Stimulated activated CD8-positive, alpha-beta memory T cell treated with anti-CD3 and anti-CD28 coated beads, Interleukin-4, amount 100 ng/mL, for 24 hours (primary cell): ENCODE data around the gene IPO13.

Experiments used
- DNase-seq: peaks from one replicate; pipeline ENCODE4 v3.0.0-alpha.2; 2020; ENCODE audit warnings: low read depth

The IPO13 gene

GRCh38 chr1:43991200-43991475 is 44.4 kb downstream of the IPO13 start:
- DNase-seq: no peak

DNA sequence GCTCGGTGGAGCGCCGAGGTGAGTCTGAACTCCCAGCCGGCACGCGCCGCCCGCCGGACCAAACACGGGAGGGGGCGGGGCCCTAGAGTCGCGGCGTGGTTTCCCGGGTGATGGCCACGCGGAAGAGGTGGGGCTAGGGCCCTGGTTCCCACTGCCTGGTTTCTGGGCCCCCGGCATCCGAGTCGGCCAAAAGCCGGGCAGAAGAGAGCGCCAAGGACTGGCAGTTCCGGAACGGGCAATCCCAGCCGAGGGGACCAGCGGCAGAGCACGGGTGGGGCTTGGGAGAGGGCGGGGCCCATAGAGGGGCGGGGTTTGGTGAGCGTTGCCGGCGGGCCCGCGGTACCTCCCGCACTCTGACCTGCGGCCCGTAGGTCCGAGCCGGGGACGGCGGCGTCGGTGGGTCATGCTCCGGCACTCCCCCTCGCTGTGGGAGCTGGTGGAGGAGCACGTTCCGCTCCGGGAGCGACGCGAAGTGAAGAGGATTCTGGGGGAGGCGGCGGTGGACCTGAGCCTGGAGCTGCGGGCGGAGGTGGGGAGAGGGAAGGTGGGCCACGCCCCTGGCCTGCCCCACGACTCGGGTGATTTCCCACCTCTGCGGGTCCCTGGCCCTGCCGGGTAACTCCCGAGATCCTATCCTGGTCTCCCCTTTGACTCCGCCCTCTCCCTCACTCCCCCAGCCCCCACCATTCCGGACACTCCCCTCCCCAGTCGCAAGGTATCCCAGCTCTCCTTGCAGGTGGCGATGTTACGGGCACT is 44.9 kb downstream of the IPO13 start, which contains the start of gene CCDC24:
Gene CCDC24, plus strand, starts transcription at position 124 of the 756 bp plus-strand sequence. Its CDS starts 280 bp downstream, at position 404.
- DNase-seq: peak; percentile 72

DNA sequence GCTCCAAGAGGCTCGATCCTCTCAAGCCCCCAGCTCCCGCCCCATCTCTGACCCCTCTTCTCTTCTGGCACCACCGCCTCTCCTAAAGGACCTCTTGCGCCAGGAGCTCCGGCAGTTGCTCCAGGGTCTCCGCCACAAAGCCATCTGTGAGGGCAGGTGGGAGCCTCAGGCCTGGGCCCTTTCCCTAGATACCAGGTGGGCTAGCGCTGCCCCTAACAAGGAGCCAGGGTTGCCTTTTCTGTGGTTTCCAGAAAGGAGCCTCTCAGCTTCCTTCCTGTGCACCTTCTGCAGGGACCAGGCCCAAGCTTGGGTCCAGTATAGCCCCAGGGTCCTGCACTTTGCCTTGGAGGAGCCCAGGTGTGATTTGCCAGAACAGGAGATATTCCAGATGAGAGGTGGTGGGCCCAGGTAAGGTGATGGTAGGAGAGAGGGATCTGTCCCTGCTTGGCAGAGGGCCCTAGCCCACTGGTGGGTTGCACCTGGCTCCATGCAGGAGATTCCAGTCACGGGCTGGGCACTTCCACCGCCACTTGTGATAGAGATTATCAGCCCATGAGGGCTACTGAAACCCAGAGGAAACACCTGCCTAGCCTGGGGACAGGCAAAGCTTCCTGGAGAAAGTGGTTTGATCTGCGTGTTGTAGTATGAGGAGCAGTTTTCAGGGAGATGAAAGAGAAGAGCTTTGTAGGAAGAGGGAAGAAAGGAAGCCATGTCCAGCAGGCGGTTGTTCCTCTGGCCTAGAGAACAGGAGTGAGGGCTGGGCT is 45.7 kb downstream of the IPO13 start:
- DNase-seq: no peak

GRCh38 chr1:43993206-43993914 is 46.6 kb downstream of the IPO13 start:
- DNase-seq: no peak

DNA sequence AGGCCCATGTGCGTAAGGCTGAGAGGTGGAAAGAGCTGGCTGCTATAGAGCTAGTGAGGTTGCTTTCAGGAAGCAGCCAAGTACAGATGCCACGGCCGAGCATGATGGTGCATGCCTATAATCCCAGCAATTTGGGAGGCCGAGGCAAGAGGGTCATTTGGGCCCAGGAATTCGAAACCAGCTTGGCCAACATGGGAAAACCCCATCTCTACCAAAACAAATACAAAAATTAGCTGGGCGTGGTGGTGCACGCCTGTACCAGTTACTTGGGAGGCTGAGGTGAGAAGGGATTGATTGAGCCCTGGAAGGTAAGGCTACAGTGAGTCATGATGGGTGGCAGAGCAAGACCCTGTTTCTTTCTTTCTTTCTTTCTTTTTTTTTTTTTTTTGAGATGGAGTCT is 47.3 kb downstream of the IPO13 start:
- DNase-seq: no peak

- DNase-seq: no peak
Observed at GRCh38 chr1:43994794-43995790, 48.3 kb downstream of the IPO13 start.

DNA sequence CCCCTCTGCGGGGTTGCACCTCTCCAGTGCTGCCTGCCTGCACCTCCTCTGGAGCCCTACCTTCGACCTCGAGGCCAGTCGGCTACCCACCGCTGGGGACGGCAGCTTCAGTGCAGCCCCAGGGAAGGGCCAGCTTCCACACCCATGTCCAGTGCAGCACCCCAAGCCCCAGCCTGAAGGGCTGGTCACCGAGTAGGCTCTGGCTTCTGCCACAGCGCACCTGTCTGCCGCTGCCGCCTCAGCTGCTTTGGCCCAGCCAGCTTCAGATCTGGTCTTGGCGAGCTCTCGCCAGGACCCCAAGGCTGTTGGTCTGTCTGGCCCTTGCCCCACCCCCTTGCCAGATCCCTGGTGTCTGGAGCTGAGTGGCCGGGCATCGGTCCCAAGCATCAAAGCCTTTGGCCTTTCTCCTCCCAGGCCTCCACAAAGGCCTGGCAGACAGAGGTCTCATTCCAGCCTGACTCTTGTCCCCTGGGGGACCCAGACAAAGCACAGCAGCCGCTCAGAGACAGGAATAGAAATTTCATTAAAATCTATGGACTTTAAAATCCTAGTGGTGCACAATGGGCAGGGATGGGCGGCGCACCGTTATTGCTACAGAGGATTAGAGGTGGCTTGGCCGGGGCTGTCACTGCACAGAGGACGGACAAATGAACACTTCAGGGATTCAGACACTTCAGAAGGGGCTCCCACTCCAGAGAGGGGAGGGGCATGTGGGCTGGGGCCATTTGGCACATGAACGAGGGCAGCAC is 49.4 kb downstream of the IPO13 start:
- DNase-seq: no peak

GRCh38 chr1:43996733-43997115 is 50.0 kb downstream of the IPO13 start:
- no peak for DNase-seq

DNA sequence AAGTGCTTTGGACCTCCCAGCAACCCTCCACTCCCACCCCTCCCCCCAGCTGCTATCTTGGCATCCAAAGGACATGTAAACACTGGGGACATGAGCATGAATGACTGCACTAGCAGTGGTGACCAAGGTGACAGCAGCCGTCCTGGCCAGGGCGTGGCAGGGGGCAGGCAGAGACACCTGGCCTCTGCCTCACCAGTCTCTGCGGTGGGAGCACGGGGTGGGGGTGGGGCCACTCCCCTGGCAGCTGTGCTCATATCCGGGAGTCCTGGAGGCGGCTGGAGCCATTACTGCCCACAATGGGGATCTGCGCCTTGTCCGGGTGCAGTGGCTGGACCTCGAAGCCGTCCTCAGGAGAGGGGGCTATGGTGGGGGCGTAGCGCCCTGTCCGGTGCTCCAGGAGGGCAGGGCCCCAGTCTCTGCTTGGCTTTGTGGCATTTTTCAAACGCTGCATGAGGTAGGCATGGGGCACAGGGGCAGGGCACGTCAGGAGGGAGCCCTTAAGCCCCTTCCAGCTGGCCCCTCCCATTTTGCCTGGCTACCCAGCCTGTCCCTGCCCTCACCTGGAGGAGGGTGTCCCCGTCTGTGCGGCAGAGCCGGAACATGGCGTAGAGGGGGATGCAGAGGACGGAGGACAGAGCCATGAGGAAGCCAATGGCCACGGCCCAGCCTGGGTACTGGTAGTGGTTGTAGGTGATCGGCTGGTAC is 50.7 kb downstream of the IPO13 start:
- no peak for DNase-seq

DNA sequence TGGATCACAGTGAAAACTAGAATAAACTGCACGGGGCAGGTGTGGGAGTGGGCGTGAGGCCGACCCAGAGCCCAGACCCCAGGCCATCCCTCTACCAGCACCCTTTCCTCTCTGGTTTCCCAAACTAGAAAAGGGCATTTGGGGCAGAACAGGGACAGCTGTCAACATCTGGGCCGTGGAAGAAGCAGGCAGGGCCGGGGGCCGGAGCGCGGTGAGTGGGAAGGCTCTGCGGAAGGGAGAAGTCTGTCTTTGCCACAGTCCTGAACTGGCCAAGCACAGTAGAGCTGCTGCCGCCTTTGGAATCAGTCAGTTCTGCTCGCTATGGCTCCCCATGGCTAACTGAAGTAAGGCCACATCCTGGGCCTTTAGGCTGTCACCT is 51.2 kb downstream of the IPO13 start:
- no peak for DNase-seq

GRCh38 chr1:43999455-43999854 is 52.7 kb downstream of the IPO13 start:
- no peak for DNase-seq

GRCh38 chr1:44000122-44000665 is 53.4 kb downstream of the IPO13 start:
- no peak for DNase-seq

DNA sequence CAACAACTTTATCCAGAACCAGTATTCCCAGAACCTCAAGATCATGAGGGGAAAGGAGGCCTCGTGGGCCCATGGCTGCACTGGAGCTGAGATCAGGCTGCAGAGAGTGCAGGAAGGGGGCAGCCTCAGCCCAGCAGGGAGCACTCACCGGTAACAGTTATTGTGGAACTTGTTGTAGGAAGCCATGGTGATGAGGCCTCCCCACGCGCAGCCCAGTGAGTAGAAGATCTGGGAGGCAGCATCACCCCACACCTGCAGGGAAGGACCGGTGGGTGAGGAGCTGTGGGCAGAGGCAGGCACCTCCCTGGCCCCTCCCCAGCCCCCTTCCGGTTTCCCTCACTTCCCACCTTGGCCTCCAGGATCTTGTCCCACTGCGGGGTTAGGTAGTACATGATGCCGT is 55.4 kb downstream of the IPO13 start:
- DNase-seq: no peak

DNA sequence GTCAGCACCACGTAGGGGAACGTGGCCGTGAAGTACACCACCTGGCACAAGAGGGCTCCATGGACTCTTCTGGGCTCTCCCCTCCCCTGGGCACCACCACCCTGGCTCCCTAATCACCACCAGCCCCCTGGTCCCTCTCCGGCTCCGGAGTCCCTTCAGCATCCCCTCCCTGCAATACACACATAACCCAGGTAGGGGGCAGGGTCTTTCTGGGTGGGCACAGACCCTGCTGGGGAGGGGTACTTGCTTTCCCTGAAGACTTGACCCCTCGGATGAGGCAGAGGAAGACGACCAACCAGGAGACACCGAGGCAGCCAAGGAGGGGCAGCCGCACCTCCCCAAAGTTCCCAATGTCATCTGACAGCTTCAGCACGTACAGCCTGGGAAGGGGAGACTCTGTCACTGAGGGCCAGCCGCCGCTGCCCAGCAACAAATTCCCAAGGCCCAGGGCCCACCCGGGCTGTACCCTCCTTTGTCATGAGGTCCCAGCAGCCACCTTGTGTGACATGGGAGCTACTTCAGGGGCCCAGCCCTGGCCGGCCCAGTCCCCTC is 55.9 kb downstream of the IPO13 start:
- DNase-seq: no peak

- no peak for DNase-seq
Observed at GRCh38 chr1:44008259-44008658, 61.5 kb downstream of the IPO13 start.

DNA sequence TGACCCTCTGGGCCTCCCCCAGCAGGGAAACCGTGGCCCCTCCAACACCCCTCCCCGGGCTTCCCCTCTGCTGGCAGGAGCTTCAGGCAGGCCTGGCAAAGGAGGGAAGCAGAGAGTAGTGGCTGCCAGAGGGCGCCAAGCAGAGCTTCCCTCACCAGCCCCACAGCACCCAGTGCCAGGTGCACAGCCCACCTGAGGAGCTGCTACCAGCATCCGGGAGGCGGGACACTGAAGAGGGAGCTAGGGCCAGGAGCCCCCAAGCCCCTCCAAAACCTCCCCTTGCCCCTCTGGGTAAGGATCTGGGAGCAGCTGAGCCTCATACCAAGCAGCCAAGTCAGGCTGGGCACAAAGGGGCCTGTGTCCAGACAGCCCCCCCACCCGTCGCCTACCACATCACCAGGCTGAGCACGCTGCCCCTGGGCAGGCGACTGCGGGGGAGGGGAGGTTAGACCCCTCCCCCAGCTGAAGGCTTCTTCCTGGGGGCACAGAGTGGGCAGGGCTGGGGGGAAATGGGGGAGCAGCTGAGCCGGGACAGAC is 64.3 kb downstream of the IPO13 start:
- DNase-seq: no peak

- no peak for DNase-seq
Observed at GRCh38 chr1:44012404-44012803, 65.7 kb downstream of the IPO13 start.

GRCh38 chr1:44012941-44013609 is 66.3 kb downstream of the IPO13 start:
- DNase-seq: no peak

GRCh38 chr1:44013949-44014348 is 67.2 kb downstream of the IPO13 start:
- DNase-seq: no peak
